Peyer's patch (tissue), 4 donors: ENCODE data around the gene EDEM1. TPM values are rescaled to one million over a fixed set of nuclear protein-coding genes. Genes with fewer than 3 reads are reported as not detected.

Source experiments
- DNase-seq, 3 donors: peaks; one replicate each; pipeline ENCODE4 v3.0.0-alpha.2; 2017 to 2019
- H3K27ac ChIP-seq, 4 donors: fragments of 200-600 bp; sonication (generic); one replicate each; pipeline ENCODE4 v1.5.1; 2016 to 2019
- H3K27me3 ChIP-seq, 2 donors: fragments of 200-600 bp; sonication (generic); one replicate each; pipeline ENCODE4 v1.5.1; 2019
- H3K36me3 ChIP-seq, 3 donors: fragments of 200-600 bp; sonication (generic); one replicate each; pipeline ENCODE4 v1.5.1; 2016 to 2019
- H3K4me1 ChIP-seq, 4 donors: fragments of 200-600 bp; sonication (generic); one replicate each; pipeline ENCODE4 v1.5.1; 2016 to 2019
- H3K4me3 ChIP-seq, 4 donors: fragments of 200-600 bp; sonication (generic); 1 replicate in 3 of 4; 2 replicates in 1 of 4; pipeline ENCODE4 v1.5.1; 2016 to 2019; ENCODE audit warnings: mild to moderate bottlenecking in 1 of 4
- H3K9me3 ChIP-seq, 4 donors: fragments of 200-600 bp; sonication (generic); one replicate each; pipeline ENCODE4 v1.5.1; 2016 to 2019; ENCODE audit warnings: mild to moderate bottlenecking in 1 of 4
- CTCF ChIP-seq, 6 experiments: fragments of 450-650 bp in 4 of 6; fragments of 200-600 bp in 2 of 6; sonication (generic) in 1 of 6; IDR thresholded peaks; one replicate each; pipeline ENCODE4 v1.5.1; 2017 to 2019; ENCODE audit warnings: antibody characterized with exemption in 6 of 6, mild to moderate bottlenecking in 3 of 6, moderate library complexity in 1 of 6
- POLR2A ChIP-seq, 2 donors: fragments of 450-650 bp; IDR thresholded peaks; one replicate each; pipeline ENCODE4 v1.5.1; 2017; ENCODE audit warnings: antibody characterized with exemption in 2 of 2, mild to moderate bottlenecking in 2 of 2, moderate library complexity in 2 of 2
- total RNA-seq, 4 donors: library from RNA; depleted of rRNA; stranded (reverse); fragments of >200 nt; gene quantifications; one replicate each; pipeline ENCODE4 v1.1.0, GENCODE V29; 2016

The EDEM1 gene
- total RNA-seq, 4 donors from 2014 or later: 50.1 to 118 (median 58.8) TPM

- Histone ChIP-seq H3K4me1 (no peaks in the 10 kb centered on the region), H3K4me3 (no peak overlapping the region), H3K36me3 (no peaks in the 10 kb centered on the region), H3K27ac (no peak overlapping the region), H3K27me3 (no peaks in the 10 kb centered on the region), H3K9me3 (no peaks in the 10 kb centered on the region)
- no peak for TF ChIP-seq POLR2A (IDR thresholded peaks at IDR 0.05)
- TF ChIP-seq CTCF (IDR thresholded peaks at IDR 0.05): no peak
- no peak for DNase-seq
Observed at GRCh38 chr3:5260992-5261501, 73.5 kb downstream of the EDEM1 start.

GRCh38 chr3:5262507-5262906 lies 75.0 kb downstream of the EDEM1 start:
- TF ChIP-seq POLR2A (IDR thresholded peaks at IDR 0.05) (no peak), CTCF (IDR thresholded peaks at IDR 0.05) (no peak)
- Histone ChIP-seq H3K27me3 (no peaks in the 10 kb centered on the region), H3K9me3 (no peaks in the 10 kb centered on the region), H3K27ac (no peak overlapping the region), H3K4me3 (no peak overlapping the region), H3K4me1 (no peaks in the 10 kb centered on the region), H3K36me3 (no peaks in the 10 kb centered on the region)
- DNase-seq: no peak

GRCh38 chr3:5264093-5264600 lies 76.6 kb downstream of the EDEM1 start:
- TF ChIP-seq POLR2A (IDR thresholded peaks at IDR 0.05) (no peak), CTCF (IDR thresholded peaks at IDR 0.05) (no peak)
- H3K4me3 ChIP-seq: no peak overlapping the region
- H3K27ac ChIP-seq: no peak overlapping the region
- H3K9me3 ChIP-seq: no peaks in the 10 kb centered on the region
- no peaks in the 10 kb centered on the region for H3K36me3 ChIP-seq
- H3K4me1 ChIP-seq: no peaks in the 10 kb centered on the region
- H3K27me3 ChIP-seq: no peaks in the 10 kb centered on the region
- no peak for DNase-seq

GRCh38 chr3:5264896-5265770 lies 77.6 kb downstream of the EDEM1 start:
- no peaks in the 10 kb centered on the region for H3K36me3 ChIP-seq
- no peaks in the 10 kb centered on the region for H3K4me1 ChIP-seq
- DNase-seq: no peak
- H3K9me3 ChIP-seq: no peaks in the 10 kb centered on the region
- TF ChIP-seq CTCF (IDR thresholded peaks at IDR 0.05) (no peak), POLR2A (IDR thresholded peaks at IDR 0.05) (no peak)
- H3K27ac ChIP-seq: no peak overlapping the region
- no peak overlapping the region for H3K4me3 ChIP-seq
- no peaks in the 10 kb centered on the region for H3K27me3 ChIP-seq

- Histone ChIP-seq H3K4me1 (no peaks in the 10 kb centered on the region), H3K4me3 (no peak overlapping the region), H3K36me3 (no peaks in the 10 kb centered on the region), H3K27ac (no peak overlapping the region), H3K27me3 (no peaks in the 10 kb centered on the region), H3K9me3 (no peaks in the 10 kb centered on the region)
- no peak for DNase-seq
- TF ChIP-seq POLR2A (IDR thresholded peaks at IDR 0.05): no peak
- TF ChIP-seq CTCF (IDR thresholded peaks at IDR 0.05): no peak
Observed at GRCh38 chr3:5267252-5267651, 79.7 kb downstream of the EDEM1 start.
